ENCODE measurements around the gene CAPN1. TPM values are rescaled to one million over a fixed set of nuclear protein-coding genes. Genes with fewer than 3 reads are reported as not detected.

The CAPN1 gene
- polyA plus RNA-seq, 1 donor from 2014 or later = 102 TPM

- Histone ChIP-seq H3K27me3 (ENCODE audit: insufficient read depth, low read depth, low read length) (peaks cover 7% of the 10 kb centered on the region), H3K9ac (ENCODE audit: low read length) (no peak overlapping the region), H4K20me1 (ENCODE audit: insufficient read depth) (no peaks in the 10 kb centered on the region), H3K9me2 (ENCODE audit: insufficient read depth, low read length) (no peaks in the 10 kb centered on the region), H3K79me2 (replicated peaks; ENCODE audit: insufficient read depth, low read length) (no peaks in the 10 kb centered on the region), H3K27ac (ENCODE audit: low read length) (no peak overlapping the region), H3F3A (ENCODE audit: insufficient read depth, low read length, poor library complexity, severe bottlenecking) (no peaks in the 10 kb centered on the region), H3K36me3 (ENCODE audit: insufficient read depth, low read length) (no peaks in the 10 kb centered on the region), H3K4me2 (ENCODE audit: low read length) (no peak overlapping the region), H3K9me3 (ENCODE audit: low read length) (no peaks in the 10 kb centered on the region), H2AFZ (ENCODE audit: low read depth, low read length) (no peak overlapping the region), H3K4me3 (ENCODE audit: low read length) (no peak overlapping the region)
- TF ChIP-seq EZH2 (IDR thresholded peaks at IDR 0.05; ENCODE audit: borderline replicate concordance, insufficient read depth, low read length, poor library complexity, severe bottlenecking) (no peak), MXI1 (conservative IDR thresholded peaks at IDR 0.05; ENCODE audit: poor library complexity, severe bottlenecking) (no peak), RAD21 (conservative IDR thresholded peaks at IDR 0.05) (no peak), POLR2AphosphoS5 (IDR thresholded peaks at IDR 0.05) (no peak), TAF1 (IDR thresholded peaks at IDR 0.05; ENCODE audit: low read depth) (no peak), REST (IDR thresholded peaks at IDR 0.05; ENCODE audit: borderline replicate concordance) (no peak), EP300 (conservative IDR thresholded peaks at IDR 0.05; ENCODE audit: poor library complexity, severe bottlenecking) (no peak), SMC3 (conservative IDR thresholded peaks at IDR 0.05; ENCODE audit: poor library complexity) (no peak)
- TF ChIP-seq, protein P1, sequence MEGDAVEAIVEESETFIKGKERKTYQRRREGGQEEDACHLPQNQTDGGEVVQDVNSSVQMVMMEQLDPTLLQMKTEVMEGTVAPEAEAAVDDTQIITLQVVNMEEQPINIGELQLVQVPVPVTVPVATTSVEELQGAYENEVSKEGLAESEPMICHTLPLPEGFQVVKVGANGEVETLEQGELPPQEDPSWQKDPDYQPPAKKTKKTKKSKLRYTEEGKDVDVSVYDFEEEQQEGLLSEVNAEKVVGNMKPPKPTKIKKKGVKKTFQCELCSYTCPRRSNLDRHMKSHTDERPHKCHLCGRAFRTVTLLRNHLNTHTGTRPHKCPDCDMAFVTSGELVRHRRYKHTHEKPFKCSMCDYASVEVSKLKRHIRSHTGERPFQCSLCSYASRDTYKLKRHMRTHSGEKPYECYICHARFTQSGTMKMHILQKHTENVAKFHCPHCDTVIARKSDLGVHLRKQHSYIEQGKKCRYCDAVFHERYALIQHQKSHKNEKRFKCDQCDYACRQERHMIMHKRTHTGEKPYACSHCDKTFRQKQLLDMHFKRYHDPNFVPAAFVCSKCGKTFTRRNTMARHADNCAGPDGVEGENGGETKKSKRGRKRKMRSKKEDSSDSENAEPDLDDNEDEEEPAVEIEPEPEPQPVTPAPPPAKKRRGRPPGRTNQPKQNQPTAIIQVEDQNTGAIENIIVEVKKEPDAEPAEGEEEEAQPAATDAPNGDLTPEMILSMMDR (IDR thresholded peaks at IDR 0.05; ENCODE audit: poor library complexity, severe bottlenecking) = no peak
Measured at GRCh38 chr11:65141896-65142494, 39.7 kb upstream of the CAPN1 start.

GRCh38 chr11:65147352-65148075 lies 34.2 kb upstream of the CAPN1 start:
- H3K9me2 ChIP-seq (ENCODE audit: insufficient read depth, low read length) = no peaks in the 10 kb centered on the region
- no peak overlapping the region for H3K4me2 ChIP-seq (ENCODE audit: low read length)
- no peak overlapping the region for H3K4me3 ChIP-seq (ENCODE audit: low read length)
- H3F3A ChIP-seq (ENCODE audit: insufficient read depth, low read length, poor library complexity, severe bottlenecking) = no peaks in the 10 kb centered on the region
- no peaks in the 10 kb centered on the region for H3K79me2 ChIP-seq (replicated peaks; ENCODE audit: insufficient read depth, low read length)
- no peak overlapping the region for H2AFZ ChIP-seq (ENCODE audit: low read depth, low read length)
- no peaks in the 10 kb centered on the region for H3K36me3 ChIP-seq (ENCODE audit: insufficient read depth, low read length)
- no peak for TF ChIP-seq MXI1 (conservative IDR thresholded peaks at IDR 0.05; ENCODE audit: poor library complexity, severe bottlenecking)
- TF ChIP-seq TAF1 (IDR thresholded peaks at IDR 0.05; ENCODE audit: low read depth) = no peak
- no peaks in the 10 kb centered on the region for H4K20me1 ChIP-seq (ENCODE audit: insufficient read depth)
- no peak overlapping the region for H3K27ac ChIP-seq (ENCODE audit: low read length)
- H3K9me3 ChIP-seq (ENCODE audit: low read length) = no peaks in the 10 kb centered on the region
- H3K27me3 ChIP-seq (ENCODE audit: insufficient read depth, low read depth, low read length) = no peaks in the 10 kb centered on the region
- no peak overlapping the region for H3K9ac ChIP-seq (ENCODE audit: low read length)
